ENCODE results near the gene PPP1R11. TPM values are rescaled to one million over a fixed set of nuclear protein-coding genes. Genes with fewer than 3 reads are reported as not detected.

The PPP1R11 gene
- total RNA-seq, 4 donors from 2014 or later = 50.7 to 64.7 (median 60.2) TPM

DNA sequence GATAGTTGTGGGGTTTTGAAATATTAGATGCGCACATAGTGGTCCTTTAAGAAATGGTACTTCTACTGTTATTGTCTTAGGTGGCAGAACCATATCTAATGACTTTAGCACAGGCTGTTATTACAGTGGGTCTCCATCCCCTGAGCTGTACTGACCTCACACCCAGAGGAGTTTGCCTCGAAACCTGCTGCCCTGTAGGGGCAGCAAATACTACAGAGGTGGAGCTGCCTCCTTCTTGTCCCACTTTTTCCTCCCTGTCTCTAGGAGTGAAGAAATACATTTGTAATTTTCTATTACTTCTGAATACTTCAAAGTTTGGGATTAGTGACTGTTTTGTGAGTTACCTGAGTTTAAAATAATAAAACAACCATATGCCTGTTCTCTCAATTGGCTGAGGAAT is 37.7 kb downstream of the PPP1R11 start:
- H3K27me3 ChIP-seq = peaks cover 6 to 57% (median 14%) of the 10 kb centered on the region in 4 donors
- 78% methylated on average over 2 of the region's 2 CpGs for WGBS
- no peak overlapping the region for H3K27ac ChIP-seq (replicated peaks in 1 of 4)
- peaks cover 32 to 40% (median 37%) of the 10 kb centered on the region in 4 donors for H3K4me1 ChIP-seq
- TF ChIP-seq, protein P1, sequence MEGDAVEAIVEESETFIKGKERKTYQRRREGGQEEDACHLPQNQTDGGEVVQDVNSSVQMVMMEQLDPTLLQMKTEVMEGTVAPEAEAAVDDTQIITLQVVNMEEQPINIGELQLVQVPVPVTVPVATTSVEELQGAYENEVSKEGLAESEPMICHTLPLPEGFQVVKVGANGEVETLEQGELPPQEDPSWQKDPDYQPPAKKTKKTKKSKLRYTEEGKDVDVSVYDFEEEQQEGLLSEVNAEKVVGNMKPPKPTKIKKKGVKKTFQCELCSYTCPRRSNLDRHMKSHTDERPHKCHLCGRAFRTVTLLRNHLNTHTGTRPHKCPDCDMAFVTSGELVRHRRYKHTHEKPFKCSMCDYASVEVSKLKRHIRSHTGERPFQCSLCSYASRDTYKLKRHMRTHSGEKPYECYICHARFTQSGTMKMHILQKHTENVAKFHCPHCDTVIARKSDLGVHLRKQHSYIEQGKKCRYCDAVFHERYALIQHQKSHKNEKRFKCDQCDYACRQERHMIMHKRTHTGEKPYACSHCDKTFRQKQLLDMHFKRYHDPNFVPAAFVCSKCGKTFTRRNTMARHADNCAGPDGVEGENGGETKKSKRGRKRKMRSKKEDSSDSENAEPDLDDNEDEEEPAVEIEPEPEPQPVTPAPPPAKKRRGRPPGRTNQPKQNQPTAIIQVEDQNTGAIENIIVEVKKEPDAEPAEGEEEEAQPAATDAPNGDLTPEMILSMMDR (IDR thresholded peaks at IDR 0.05) = no peak
- TF ChIP-seq POLR2AphosphoS5 (IDR thresholded peaks at IDR 0.05) = no peak
- TF ChIP-seq POLR2A (IDR thresholded peaks at IDR 0.05; ENCODE audit: low read depth) = no peak
- no peak for TF ChIP-seq EP300 (IDR thresholded peaks at IDR 0.05)
- H3K36me3 ChIP-seq = no peaks in the 10 kb centered on the region
- no peak overlapping the region for H3K4me3 ChIP-seq
- intact Hi-C loops (cut with DNase I) = loop anchor here (5.0 kb wide), 1 partner anchor 37 kb away; the partner anchor contains the start of gene PPP1R11
- no peaks in the 10 kb centered on the region for H3K9me3 ChIP-seq
- DNase-seq (ENCODE audit: extremely low spot score) = no peak

DNA sequence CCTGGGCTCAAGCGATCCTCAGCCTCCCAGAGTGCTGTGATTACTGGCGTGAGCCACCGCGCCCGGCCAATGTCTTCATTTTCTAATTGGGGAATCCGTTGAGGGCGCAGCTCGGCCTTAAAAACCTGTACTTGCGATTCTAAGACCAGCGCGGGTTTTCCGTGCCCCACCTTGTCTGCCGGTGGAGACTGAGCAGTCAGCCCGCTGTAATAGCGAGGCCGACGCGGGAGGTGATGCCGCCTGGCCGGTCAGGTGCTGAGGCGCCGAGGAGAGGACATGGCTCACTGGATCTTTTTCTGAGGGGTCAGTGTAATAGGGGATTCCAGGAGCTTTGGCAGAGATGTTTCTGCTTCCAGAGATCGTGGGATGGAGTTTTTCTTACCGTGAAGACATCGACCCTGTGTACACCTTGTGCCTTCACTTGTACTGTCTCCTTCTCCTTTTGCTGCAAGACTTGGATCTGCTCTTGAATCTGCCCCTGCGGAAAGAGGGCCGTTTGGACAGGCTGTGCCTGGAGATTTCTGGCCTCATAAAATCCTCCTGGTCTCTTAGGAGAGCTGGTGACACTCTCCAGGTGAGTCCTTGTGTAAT is 44.4 kb downstream of the PPP1R11 start:
- Histone ChIP-seq H3K4me1 (no peaks in the 10 kb centered on the region), H3K9me3 (no peaks in the 10 kb centered on the region), H3K27ac (replicated peaks in 1 of 4) (no peak overlapping the region), H3K27me3 (peaks cover 0 to 85% (median 7%) of the 10 kb centered on the region in 4 donors), H3K4me3 (no peak overlapping the region), H3K36me3 (no peaks in the 10 kb centered on the region)
- intact Hi-C loops (cut with DNase I) = no loop called here
- no peak for DNase-seq (ENCODE audit: extremely low spot score)
- 52% methylated on average over 27 of the region's 27 CpGs for WGBS
- TF ChIP-seq POLR2AphosphoS5 (IDR thresholded peaks at IDR 0.05) (no peak), POLR2A (IDR thresholded peaks at IDR 0.05; ENCODE audit: low read depth) (no peak), EP300 (IDR thresholded peaks at IDR 0.05) (no peak)
- TF ChIP-seq, protein P1 (IDR thresholded peaks at IDR 0.05) = no peak

DNA sequence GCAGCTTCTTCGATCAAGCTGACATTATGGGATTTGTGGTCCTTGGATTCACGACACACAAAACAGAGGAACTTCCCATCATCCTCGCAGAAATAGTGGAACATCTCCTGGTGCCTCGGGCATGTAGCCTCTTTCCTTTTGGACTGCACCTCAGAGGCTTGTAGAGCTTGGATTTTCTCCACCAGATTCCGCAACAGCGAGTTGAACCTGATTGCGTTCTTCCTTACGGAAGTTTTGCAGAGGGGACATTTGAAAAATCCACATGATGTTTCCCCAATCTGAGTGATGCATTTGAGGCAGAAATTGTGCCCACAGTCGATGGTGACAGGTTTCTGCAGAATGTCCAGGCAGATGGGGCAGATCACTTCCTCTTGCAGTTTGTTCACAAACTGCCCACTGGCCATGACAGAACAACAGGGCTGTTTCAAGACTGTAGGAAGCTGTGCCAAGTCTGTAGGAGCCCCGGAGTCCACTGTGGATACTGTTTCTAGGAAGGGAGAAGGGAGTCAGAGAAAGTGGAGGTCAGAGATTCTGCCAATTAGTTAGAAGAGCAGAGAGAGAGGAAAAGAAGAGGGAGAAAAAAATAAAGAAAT is 45.5 kb downstream of the PPP1R11 start:
- Histone ChIP-seq H3K36me3 (no peaks in the 10 kb centered on the region), H3K4me3 (no peak overlapping the region), H3K27ac (replicated peaks in 1 of 4) (no peak overlapping the region), H3K9me3 (no peaks in the 10 kb centered on the region), H3K27me3 (peaks cover 0 to 81% (median 7%) of the 10 kb centered on the region in 4 donors), H3K4me1 (no peaks in the 10 kb centered on the region)
- DNase-seq (ENCODE audit: extremely low spot score) = no peak
- WGBS = 74% methylated on average over 10 of the region's 10 CpGs
- TF ChIP-seq EP300 (IDR thresholded peaks at IDR 0.05) (no peak), POLR2AphosphoS5 (IDR thresholded peaks at IDR 0.05) (no peak), POLR2A (IDR thresholded peaks at IDR 0.05; ENCODE audit: low read depth) (no peak)
- TF ChIP-seq, protein P1 (IDR thresholded peaks at IDR 0.05) = no peak
- intact Hi-C loops (cut with DNase I) = no loop called here

DNA sequence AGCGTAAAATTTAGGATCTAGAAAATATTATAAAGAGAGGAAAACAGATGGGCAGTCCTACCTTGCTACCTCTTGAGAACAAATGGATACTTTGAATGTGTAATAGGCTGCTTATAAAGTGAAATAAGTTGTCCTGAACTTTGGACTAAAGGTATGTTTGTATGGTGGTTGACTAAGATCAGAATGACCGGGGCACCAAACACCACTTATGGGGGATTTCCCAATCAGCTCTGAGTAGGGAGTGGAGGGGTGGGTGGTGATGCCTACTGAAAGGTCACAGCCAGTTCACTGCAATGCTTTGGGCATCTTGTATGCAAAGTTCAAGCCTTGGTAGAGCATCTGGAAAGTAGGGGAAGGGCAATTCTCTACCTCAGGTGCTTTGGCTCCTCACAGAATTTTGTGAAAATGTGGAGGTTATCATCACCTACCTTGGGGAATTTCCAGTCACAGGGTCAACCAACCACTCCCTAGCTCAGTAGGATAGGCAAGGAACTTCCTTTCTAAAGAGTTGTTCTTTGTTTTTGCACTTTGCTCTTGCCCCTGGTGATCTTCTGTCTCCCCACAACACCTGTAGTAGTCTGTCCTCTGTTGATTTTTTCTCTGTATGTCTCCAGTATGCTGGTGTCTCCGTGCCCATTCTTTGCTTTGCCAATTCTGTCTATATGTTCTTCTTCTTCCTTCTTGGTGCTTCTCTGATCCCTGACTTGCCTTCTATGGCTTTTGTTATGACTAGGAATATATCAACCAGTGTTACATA is 46.2 kb downstream of the PPP1R11 start, which contains the start of gene TRIM31:
Gene TRIM31 (minus strand): TSS at position 88 of the 757 bp plus-strand sequence. CDS start 285 bp downstream, outside the sequence.
- no peak within 1 kb of the TSS for H3K4me3 ChIP-seq
- peaks cover 0 to 81% (median 7%) of the 10 kb centered on the region in 4 donors for H3K27me3 ChIP-seq
- intact Hi-C loops (cut with DNase I) = no loop called here
- H3K4me1 ChIP-seq = no peaks in the 10 kb centered on the region
- WGBS = 66% methylated on average over 3 of the region's 3 CpGs
- no peak for TF ChIP-seq POLR2AphosphoS5 (IDR thresholded peaks at IDR 0.05)
- TF ChIP-seq POLR2A (IDR thresholded peaks at IDR 0.05; ENCODE audit: low read depth) = no peak
- TF ChIP-seq, protein P1 (IDR thresholded peaks at IDR 0.05) = no peak
- TF ChIP-seq EP300 (IDR thresholded peaks at IDR 0.05) = no peak
- no peaks in the 10 kb centered on the region for H3K36me3 ChIP-seq
- H3K27ac ChIP-seq (replicated peaks in 1 of 4) = no peak within 1 kb of the TSS
- no peaks in the 10 kb centered on the region for H3K9me3 ChIP-seq
- no peak for DNase-seq (ENCODE audit: extremely low spot score)

All from esophagus muscularis mucosa (tissue), 4 donors.